BJ (cell line): ENCODE data around the gene ZDHHC22. TPM values are rescaled to one million over a fixed set of nuclear protein-coding genes. Genes with fewer than 3 reads are reported as not detected.

Experiments used
- CTCF ChIA-PET: fragments of 350-600 bp; formaldehyde crosslinking; extraction: SDS; loops from one replicate; lab custom pipeline; 2021; ENCODE audit warnings: antibody characterized with exemption, inconsistent platforms; lab: Yijun Ruan, JAX
- POLR2A ChIA-PET: fragments of 300-600 bp; sonication (Branson Sonifier 250); formaldehyde crosslinking; extraction: SDS; loops from one replicate; lab custom pipeline; 2021; ENCODE audit warnings: antibody characterized with exemption; lab: Charles Lee
- DNase-seq: peaks from one replicate; pipeline ENCODE4 v3.0.0-alpha.2; 2011; ENCODE audit warnings: low read depth
- H3K27me3 ChIP-seq: 2 replicates; pipeline ENCODE4 v1.6.0; 2011; ENCODE audit warnings: low read length; ENCODE audit not compliant: control insufficient read depth, insufficient read depth
- H3K36me3 ChIP-seq: 2 replicates; pipeline ENCODE4 v1.5.1; 2011; ENCODE audit warnings: low read length; ENCODE audit not compliant: control insufficient read depth, insufficient read depth
- H3K4me3 ChIP-seq: 2 replicates; pipeline ENCODE4 v1.5.1; 2011; ENCODE audit warnings: low read depth, mild to moderate bottlenecking, control low read depth, low read length
- polyA plus RNA-seq: library from polyadenylated mRNA; depleted of rRNA; stranded (reverse); fragments of >200 nt; gene quantifications from 2 replicates; pipeline ENCODE4 v1.2.3, GENCODE V29; 2011
- TF ChIP-seq, protein P1 (sequence below): IDR thresholded peaks from 2 replicates; pipeline ENCODE4 v1.5.1; 2011; ENCODE audit warnings: low read depth, mild to moderate bottlenecking, control low read depth, inconsistent platforms, low read length, moderate library complexity; ENCODE audit not compliant: insufficient read depth

Gene ZDHHC22
- polyA plus RNA-seq, 1 experiment, result not detected

DNA sequence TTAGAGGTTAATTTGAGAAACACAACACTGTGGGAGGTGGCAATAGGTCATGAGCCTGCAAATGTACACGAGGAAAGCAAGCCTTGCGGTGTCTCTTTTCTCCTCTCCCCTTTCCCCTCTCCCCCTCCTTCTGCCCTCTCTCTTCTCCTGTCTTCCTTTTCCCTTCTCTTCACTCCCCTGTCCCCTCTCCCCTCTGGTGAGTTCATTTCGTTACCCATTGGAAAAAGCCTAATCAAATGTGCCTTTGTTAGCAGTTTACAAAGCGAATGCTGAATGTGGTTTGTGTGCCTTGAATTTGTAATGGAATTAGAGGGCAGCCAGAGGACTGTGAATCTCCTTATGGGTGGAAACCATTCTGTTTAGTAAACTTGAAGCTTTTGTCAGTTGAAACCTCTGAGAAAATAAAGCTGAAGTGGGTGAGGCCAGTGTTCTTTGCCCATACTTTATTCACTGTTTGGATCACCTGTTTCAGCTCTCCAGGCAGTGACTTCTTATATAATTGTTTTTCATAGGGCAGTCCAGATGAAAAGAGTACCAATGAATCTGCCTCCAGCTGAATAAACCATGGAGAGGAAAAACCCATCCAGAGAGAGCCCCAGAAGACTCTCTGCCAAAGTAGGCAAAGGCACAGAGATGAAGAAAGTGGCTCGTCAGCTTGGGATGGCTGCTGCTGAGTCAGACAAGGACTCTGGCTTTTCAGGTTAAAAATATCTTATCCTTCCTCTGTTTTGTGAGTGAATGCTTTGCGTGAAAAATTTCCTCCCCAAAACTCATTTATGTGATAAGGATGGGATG, 36.2 kb downstream of the ZDHHC22 start:
- TF ChIP-seq, protein P1, sequence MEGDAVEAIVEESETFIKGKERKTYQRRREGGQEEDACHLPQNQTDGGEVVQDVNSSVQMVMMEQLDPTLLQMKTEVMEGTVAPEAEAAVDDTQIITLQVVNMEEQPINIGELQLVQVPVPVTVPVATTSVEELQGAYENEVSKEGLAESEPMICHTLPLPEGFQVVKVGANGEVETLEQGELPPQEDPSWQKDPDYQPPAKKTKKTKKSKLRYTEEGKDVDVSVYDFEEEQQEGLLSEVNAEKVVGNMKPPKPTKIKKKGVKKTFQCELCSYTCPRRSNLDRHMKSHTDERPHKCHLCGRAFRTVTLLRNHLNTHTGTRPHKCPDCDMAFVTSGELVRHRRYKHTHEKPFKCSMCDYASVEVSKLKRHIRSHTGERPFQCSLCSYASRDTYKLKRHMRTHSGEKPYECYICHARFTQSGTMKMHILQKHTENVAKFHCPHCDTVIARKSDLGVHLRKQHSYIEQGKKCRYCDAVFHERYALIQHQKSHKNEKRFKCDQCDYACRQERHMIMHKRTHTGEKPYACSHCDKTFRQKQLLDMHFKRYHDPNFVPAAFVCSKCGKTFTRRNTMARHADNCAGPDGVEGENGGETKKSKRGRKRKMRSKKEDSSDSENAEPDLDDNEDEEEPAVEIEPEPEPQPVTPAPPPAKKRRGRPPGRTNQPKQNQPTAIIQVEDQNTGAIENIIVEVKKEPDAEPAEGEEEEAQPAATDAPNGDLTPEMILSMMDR, result no peak
- ChIA-PET POLR2A (no interaction called here), CTCF (interaction anchor here (1.2 kb wide), 1 partner anchor 11 kb away, joined by 3 read pairs; no protein-coding TSS in a partner anchor)
- no peak overlapping the region for H3K4me3 ChIP-seq
- no peaks in the 10 kb centered on the region for H3K27me3 ChIP-seq
- DNase-seq, result no peak
- peaks cover 2% of the 10 kb centered on the region for H3K36me3 ChIP-seq

DNA sequence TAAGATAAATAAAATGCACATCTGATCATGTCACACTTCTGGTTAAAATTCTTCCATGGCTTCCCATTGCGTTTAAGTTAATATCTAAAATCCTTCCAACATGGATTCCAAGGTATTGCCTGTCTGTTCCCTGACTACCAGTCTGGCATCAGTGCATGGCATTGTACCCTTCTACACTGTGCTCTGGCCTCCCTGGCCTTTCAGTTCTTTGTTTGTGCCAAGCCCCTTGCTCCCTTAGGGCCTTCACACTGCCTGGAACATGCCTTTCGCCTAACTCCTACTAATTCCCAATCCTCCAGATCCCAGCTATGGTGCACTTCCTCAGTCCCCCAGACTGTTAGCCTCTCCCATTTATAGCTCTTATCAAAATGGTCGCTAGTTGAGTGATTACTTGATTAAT, 37.2 kb downstream of the ZDHHC22 start:
- DNase-seq, result no peak
- Histone ChIP-seq H3K27me3 (no peaks in the 10 kb centered on the region), H3K4me3 (no peak overlapping the region), H3K36me3 (no peaks in the 10 kb centered on the region)
- TF ChIP-seq, protein P1, result no peak
- CTCF ChIA-PET, result interaction anchor here (1.2 kb wide), 1 partner anchor 12 kb away, joined by 3 read pairs; no protein-coding TSS in a partner anchor
- POLR2A ChIA-PET, result no interaction called here

DNA sequence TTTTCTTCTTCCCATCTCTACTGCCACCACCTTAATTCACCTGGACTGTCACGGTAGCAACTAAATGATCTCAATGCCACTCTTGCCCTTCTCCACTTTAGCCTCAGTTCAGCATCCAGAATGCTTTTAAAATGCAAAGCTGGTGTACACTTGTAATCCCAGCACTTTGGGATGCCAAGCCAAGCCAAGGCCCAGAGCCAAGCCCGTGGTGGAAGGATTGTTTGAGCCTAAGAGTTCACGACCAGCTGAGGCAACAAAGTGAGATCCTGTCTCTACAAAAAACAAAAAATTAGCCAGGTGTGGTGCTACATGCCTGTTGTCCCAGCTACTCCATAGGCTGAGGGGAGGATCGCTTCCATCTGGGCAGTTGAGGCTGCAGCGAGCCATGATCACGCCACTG, 37.6 kb downstream of the ZDHHC22 start:
- TF ChIP-seq, protein P1, result no peak
- H3K27me3 ChIP-seq, result no peaks in the 10 kb centered on the region
- H3K36me3 ChIP-seq, result no peaks in the 10 kb centered on the region
- ChIA-PET POLR2A (no interaction called here), CTCF (interaction anchor here (1.1 to 1.2 kb wide), 2 partner anchors 9 to 12 kb away, joined by 3 read pairs; no protein-coding TSS in a partner anchor)
- no peak overlapping the region for H3K4me3 ChIP-seq
- no peak for DNase-seq

DNA sequence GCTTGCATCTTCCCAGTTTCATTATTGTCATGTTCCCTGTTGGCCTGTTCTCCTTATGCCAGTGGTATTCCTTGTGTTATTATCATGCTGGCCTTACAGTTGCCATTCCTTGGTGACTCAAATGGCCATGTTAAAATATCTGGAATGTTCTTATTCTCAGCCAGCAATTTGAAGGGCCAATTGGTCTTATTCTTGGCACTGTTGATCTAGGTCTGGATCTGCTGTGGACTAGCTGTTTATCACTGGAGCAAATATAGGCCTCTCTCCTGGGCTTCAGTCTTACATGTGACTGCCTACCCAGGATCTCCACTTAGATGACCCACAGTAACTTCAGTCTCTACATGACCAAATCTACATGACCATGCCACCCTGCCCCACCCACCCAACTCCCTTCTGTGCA, 38.1 kb downstream of the ZDHHC22 start:
- CTCF ChIA-PET, result interaction anchor here (1.1 kb wide), 1 partner anchor 10 kb away, joined by 3 read pairs; no protein-coding TSS in a partner anchor
- no peak overlapping the region for H3K4me3 ChIP-seq
- TF ChIP-seq, protein P1, result no peak
- H3K36me3 ChIP-seq, result no peaks in the 10 kb centered on the region
- POLR2A ChIA-PET, result no interaction called here
- no peaks in the 10 kb centered on the region for H3K27me3 ChIP-seq
- DNase-seq, result no peak

DNA sequence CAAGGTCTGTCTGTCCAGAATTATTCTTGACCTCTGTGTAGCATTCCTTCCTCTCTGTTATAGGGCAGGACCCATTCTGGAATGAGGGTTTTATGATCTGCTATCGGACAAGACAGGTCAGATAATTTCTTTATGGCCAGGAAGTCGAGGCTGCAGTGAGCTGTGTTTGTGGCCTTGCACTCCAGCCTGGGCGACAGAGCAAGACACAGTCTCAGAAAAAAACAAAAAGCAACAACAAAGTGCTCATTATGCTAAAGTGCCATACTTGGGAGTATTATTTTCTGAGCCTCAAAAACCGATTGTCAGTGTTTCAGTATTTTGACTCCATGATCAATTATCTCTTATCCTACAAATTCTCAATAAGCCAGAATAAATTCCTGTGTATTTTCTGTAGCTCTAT, 39.4 kb downstream of the ZDHHC22 start:
- TF ChIP-seq, protein P1, result no peak
- DNase-seq, result no peak
- CTCF ChIA-PET, result interaction anchor here (0.6 kb wide), 1 partner anchor 226 kb away, joined by 3 read pairs; no protein-coding TSS in a partner anchor
- H3K36me3 ChIP-seq, result no peaks in the 10 kb centered on the region
- H3K4me3 ChIP-seq, result no peak overlapping the region
- POLR2A ChIA-PET, result no interaction called here
- H3K27me3 ChIP-seq, result no peaks in the 10 kb centered on the region
